SK-N-SH (cell line): ENCODE measurements around the gene FLVCR1. TPM values are rescaled to one million over a fixed set of nuclear protein-coding genes. Genes with fewer than 3 reads are reported as not detected.

Experiments used
- CTCF ChIA-PET: fragments of 300-600, 350-600 bp; formaldehyde crosslinking; extraction: SDS; loops from one replicate; lab custom pipeline; 2021; lab: Yijun Ruan, JAX
- POLR2A ChIA-PET: fragments of 350-600 bp; sonication (Branson Sonifier 250); formaldehyde crosslinking; extraction: SDS; loops from one replicate; lab custom pipeline; 2020; ENCODE audit warnings: antibody characterized with exemption, inconsistent platforms; lab: Yijun Ruan, JAX
- DNase-seq: peaks from one replicate; pipeline ENCODE4 v3.0.0; 2012
- H2AFZ ChIP-seq: fragments of 200-600 bp; sonication (generic); 2 replicates; pipeline ENCODE4 v1.8.1; 2016; ENCODE audit warnings: antibody characterized with exemption, mild to moderate bottlenecking, low read depth
- H3F3A ChIP-seq: fragments of 200-600 bp; sonication (generic); replicated peaks from 2 replicates; pipeline ENCODE3; 2016; ENCODE audit warnings: antibody characterized with exemption, mild to moderate bottlenecking; ENCODE audit not compliant: insufficient read depth
- H3K27ac ChIP-seq, 2 experiments: fragments of 200-500 bp in 1 of 2; fragments of 200-600 bp in 1 of 2; sonication (Bioruptor generic) in 1 of 2; sonication (generic), shearing (Covaris generic) in 1 of 2; 2 replicates each; pipeline versions ENCODE4 v1.5.1 to v1.6.1; 2014 to 2016; ENCODE audit warnings: low read depth in 2 of 2, inconsistent platforms in 1 of 2, low read length in 1 of 2, mild to moderate bottlenecking in 1 of 2, mixed read lengths in 1 of 2
- H3K27me3 ChIP-seq: fragments of 200-600 bp; sonication (generic), shearing (Covaris generic); 2 replicates; pipeline ENCODE4 v1.6.1; 2016; ENCODE audit warnings: mixed run types; ENCODE audit not compliant: insufficient read depth
- H3K36me3 ChIP-seq, 2 experiments: fragments of 200-500 bp in 1 of 2; fragments of 200-600 bp in 1 of 2; sonication (Bioruptor generic) in 1 of 2; sonication (generic) in 1 of 2; replicated peaks in 1 of 2; 2 replicates each; pipeline versions ENCODE3 to v1.5.1; 2014 to 2016; ENCODE audit warnings: low read length in 1 of 2, mild to moderate bottlenecking in 1 of 2; ENCODE audit not compliant: insufficient read depth in 2 of 2, control insufficient read depth in 1 of 2
- H3K4me1 ChIP-seq, 2 experiments: fragments of 200-500 bp in 1 of 2; fragments of 200-600 bp in 1 of 2; sonication (Bioruptor generic) in 1 of 2; sonication (generic), shearing (Covaris generic) in 1 of 2; 2 replicates each; pipeline versions ENCODE4 v1.5.1 to v1.6.1; 2014 to 2016; ENCODE audit warnings: low read depth in 1 of 2, low read length in 1 of 2, mixed run types in 1 of 2; ENCODE audit not compliant: insufficient read depth in 2 of 2, control insufficient read depth in 1 of 2
- H3K4me2 ChIP-seq: fragments of 200-600 bp; sonication (generic), shearing (Covaris generic); 2 replicates; pipeline ENCODE4 v1.6.1; 2017; ENCODE audit warnings: mixed run types
- H3K4me3 ChIP-seq, 2 experiments: fragments of 200-500 bp in 1 of 2; fragments of 200-600 bp in 1 of 2; sonication (Bioruptor generic) in 1 of 2; sonication (generic), shearing (Covaris generic) in 1 of 2; 2 replicates each; pipeline versions ENCODE4 v1.5.1 to v1.8.1; 2014 to 2016; ENCODE audit warnings: low read depth in 2 of 2, inconsistent platforms in 1 of 2, low read length in 1 of 2, mild to moderate bottlenecking in 1 of 2, mixed read lengths in 1 of 2, moderate library complexity in 1 of 2
- H3K79me2 ChIP-seq: fragments of 200-600 bp; sonication (generic); 2 replicates; pipeline ENCODE4 v1.8.1; 2017; ENCODE audit warnings: mild to moderate bottlenecking; ENCODE audit not compliant: insufficient read depth
- H3K9ac ChIP-seq: fragments of 200-600 bp; sonication (generic); 2 replicates; pipeline ENCODE4 v1.6.1; 2017; ENCODE audit warnings: mixed run types
- H3K9me2 ChIP-seq: fragments of 200-600 bp; sonication (generic); 2 replicates; pipeline ENCODE4 v1.6.1; 2017; ENCODE audit warnings: mixed run types
- H3K9me3 ChIP-seq: fragments of 200-600 bp; sonication (generic); 2 replicates; pipeline ENCODE4 v1.6.1; 2017; ENCODE audit warnings: mixed run types, mild to moderate bottlenecking, moderate library complexity
- H4K20me1 ChIP-seq: fragments of 200-600 bp; sonication (generic); 2 replicates; pipeline ENCODE4 v1.6.1; 2017; ENCODE audit warnings: mild to moderate bottlenecking, mixed run types; ENCODE audit not compliant: insufficient read depth
- CHD2 ChIP-seq: fragments of 150-350 bp; IDR thresholded peaks from 2 replicates; pipeline ENCODE4 v1.6.1; 2018; ENCODE audit warnings: low read length; ENCODE audit not compliant: partially characterized antibody
- FOXJ3 ChIP-seq: sonication (generic); formaldehyde crosslinking; IDR thresholded peaks from 2 replicates; pipeline ENCODE4 v1.5.1; 2020; ENCODE audit warnings: mild to moderate bottlenecking, missing genetic modification reagents
- GABPA ChIP-seq: IDR thresholded peaks from 2 replicates; pipeline ENCODE4 v1.4.0; 2012; ENCODE audit warnings: low read depth, mild to moderate bottlenecking
- JUND ChIP-seq: IDR thresholded peaks from 2 replicates; pipeline ENCODE4 v1.4.0; 2012
- MAX ChIP-seq: IDR thresholded peaks from 2 replicates; pipeline ENCODE4 v1.4.0; 2012; ENCODE audit warnings: low read depth
- MXI1 ChIP-seq: IDR thresholded peaks from 2 replicates; pipeline ENCODE4 v1.6.1; 2012; ENCODE audit warnings: mild to moderate bottlenecking, low read depth, low read length, improper control_type of control experiment
- NFIC ChIP-seq: IDR thresholded peaks from 2 replicates; pipeline ENCODE4 v1.4.0; 2012; ENCODE audit warnings: borderline replicate concordance
- POLR2AphosphoS5 ChIP-seq: IDR thresholded peaks from 2 replicates; pipeline ENCODE4 v1.6.1; 2012; ENCODE audit warnings: low read depth, low read length
- REST ChIP-seq: IDR thresholded peaks from 2 replicates; pipeline ENCODE4 v1.6.1; 2012; ENCODE audit warnings: mild to moderate bottlenecking, low read depth, low read length, moderate library complexity
- RFX5 ChIP-seq: IDR thresholded peaks from 2 replicates; pipeline ENCODE4 v1.6.1; 2012; ENCODE audit warnings: mild to moderate bottlenecking, improper control_type of control experiment, low read length
- SIN3A ChIP-seq: IDR thresholded peaks from 2 replicates; pipeline ENCODE4 v1.6.1; 2012; ENCODE audit warnings: low read depth, mild to moderate bottlenecking, low read length, moderate library complexity, borderline replicate concordance
- TAF1 ChIP-seq: IDR thresholded peaks from 2 replicates; pipeline ENCODE4 v1.6.1; 2012; ENCODE audit warnings: low read depth, mild to moderate bottlenecking, low read length, moderate library complexity, borderline replicate concordance
- USF1 ChIP-seq: IDR thresholded peaks from 2 replicates; pipeline ENCODE4 v1.4.0; 2012; ENCODE audit warnings: low read depth, borderline replicate concordance
- YY1 ChIP-seq: IDR thresholded peaks from 2 replicates; pipeline ENCODE4 v1.4.0; 2012; ENCODE audit warnings: low read depth, mild to moderate bottlenecking
- WGBS: methylation state at CpG from one replicate; pipeline ENCODE4 v1.1.6; 2017; ENCODE audit warnings: low lambda C conversion rate; 5-methylcytosine and 5-hydroxymethylcytosine counted together
- polyA plus RNA-seq, 3 experiments: library from polyadenylated mRNA; depleted of rRNA; stranded (reverse); fragments of >200 nt; gene quantifications; 2 replicates each; pipeline ENCODE4 v1.2.3, GENCODE V29; 2012
- TF ChIP-seq, protein P1 (sequence below): IDR thresholded peaks from 2 replicates; pipeline ENCODE4 v1.4.0; 2012; ENCODE audit warnings: low read depth, borderline replicate concordance

Gene FLVCR1
- polyA plus RNA-seq, 1 of the 3 experiments (the other 2 are of a cell fraction) = 1.7 TPM

GRCh38 chr1:212852105-212852688, 5.9 kb upstream of the FLVCR1 start:
- TF ChIP-seq TAF1 (no peak), POLR2AphosphoS5 (no peak), MAX (no peak), NFIC (no peak), RFX5 (no peak), GABPA (no peak), JUND (no peak), SIN3A (no peak), FOXJ3 (CRISPR knock-in tag) (no peak)
- TF ChIP-seq, protein P1, sequence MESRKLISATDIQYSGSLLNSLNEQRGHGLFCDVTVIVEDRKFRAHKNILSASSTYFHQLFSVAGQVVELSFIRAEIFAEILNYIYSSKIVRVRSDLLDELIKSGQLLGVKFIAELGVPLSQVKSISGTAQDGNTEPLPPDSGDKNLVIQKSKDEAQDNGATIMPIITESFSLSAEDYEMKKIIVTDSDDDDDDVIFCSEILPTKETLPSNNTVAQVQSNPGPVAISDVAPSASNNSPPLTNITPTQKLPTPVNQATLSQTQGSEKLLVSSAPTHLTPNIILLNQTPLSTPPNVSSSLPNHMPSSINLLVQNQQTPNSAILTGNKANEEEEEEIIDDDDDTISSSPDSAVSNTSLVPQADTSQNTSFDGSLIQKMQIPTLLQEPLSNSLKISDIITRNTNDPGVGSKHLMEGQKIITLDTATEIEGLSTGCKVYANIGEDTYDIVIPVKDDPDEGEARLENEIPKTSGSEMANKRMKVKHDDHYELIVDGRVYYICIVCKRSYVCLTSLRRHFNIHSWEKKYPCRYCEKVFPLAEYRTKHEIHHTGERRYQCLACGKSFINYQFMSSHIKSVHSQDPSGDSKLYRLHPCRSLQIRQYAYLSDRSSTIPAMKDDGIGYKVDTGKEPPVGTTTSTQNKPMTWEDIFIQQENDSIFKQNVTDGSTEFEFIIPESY = no peak

DNA sequence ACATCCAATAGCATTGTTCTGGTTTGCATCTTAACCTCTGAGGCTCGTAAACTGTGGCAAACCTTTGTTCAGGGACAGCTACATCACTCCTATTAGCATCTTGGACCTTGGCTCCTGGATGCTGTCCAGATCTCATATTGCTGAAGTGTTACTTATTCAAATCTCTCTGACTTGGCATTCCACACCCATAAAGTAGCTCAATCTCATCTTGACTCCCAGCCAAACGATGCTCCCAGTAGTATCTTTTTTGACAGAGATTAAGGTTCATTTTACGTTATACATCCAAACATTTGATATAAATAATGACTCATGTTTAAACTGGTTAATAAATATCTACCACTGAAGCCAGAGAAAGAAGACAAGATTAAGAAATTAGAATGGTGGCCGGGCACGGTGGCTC, 4.4 kb upstream of the FLVCR1 start:
- Histone ChIP-seq H3K27ac (no peak overlapping the region), H4K20me1 (no peaks in the 10 kb centered on the region), H3F3A (peaks cover 8% of the 10 kb centered on the region), H3K36me3 (no peaks in the 10 kb centered on the region), H3K9me3 (no peaks in the 10 kb centered on the region), H3K9ac (no peak overlapping the region), H3K4me1 (peaks cover 0 to 9% of the 10 kb centered on the region in 2 experiments; a peak in 1 of 4 replicates), H3K4me3 (no peak overlapping the region), H3K79me2 (peaks cover 13% of the 10 kb centered on the region; the same call in 1 of the 2 replicates), H3K27me3 (no peaks in the 10 kb centered on the region), H3K9me2 (no peaks in the 10 kb centered on the region), H3K4me2 (no peak overlapping the region), H2AFZ (no peak overlapping the region)
- WGBS = 75% methylated on average over 5 of the region's 5 CpGs
- no peak for TF ChIP-seq REST
- no peak for TF ChIP-seq YY1
- TF ChIP-seq MXI1 = no peak
- TF ChIP-seq USF1 = no peak
- no peak for TF ChIP-seq JUND
- TF ChIP-seq CHD2 = no peak
- no peak for DNase-seq
- ChIA-PET POLR2A (no interaction called here), CTCF (no interaction called here)

More at GRCh38 chr1:212852105-212852688, 5.9 kb upstream of the FLVCR1 start:
- H3K36me3 ChIP-seq = no peaks in the 10 kb centered on the region
- H3K27ac ChIP-seq = no peak overlapping the region
- no peaks in the 10 kb centered on the region for H3K27me3 ChIP-seq
- no peak overlapping the region for H3K4me3 ChIP-seq
- no peak for DNase-seq
- no peak overlapping the region for H3K9ac ChIP-seq
- 93% methylated on average over 5 of the region's 5 CpGs for WGBS
- H3F3A ChIP-seq = peaks cover 2% of the 10 kb centered on the region
- no peaks in the 10 kb centered on the region for H3K9me3 ChIP-seq
- H2AFZ ChIP-seq = no peak overlapping the region
- no peaks in the 10 kb centered on the region for H4K20me1 ChIP-seq
- ChIA-PET CTCF (no interaction called here), POLR2A (no interaction called here)
- peaks cover 10% of the 10 kb centered on the region; the same call in 1 of the 2 replicates for H3K79me2 ChIP-seq
- no peaks in the 10 kb centered on the region for H3K9me2 ChIP-seq
- no peak overlapping the region for H3K4me2 ChIP-seq
- H3K4me1 ChIP-seq = peaks cover 0 to 6% of the 10 kb centered on the region in 2 experiments; a peak in 1 of 4 replicates
